Panc1 (cell line): ENCODE results near the gene NME3. TPM values are rescaled to one million over a fixed set of nuclear protein-coding genes. Genes with fewer than 3 reads are reported as not detected.

Experiments used
- ATAC-seq: fragments of 200-7000 bp; cut with Tn5 transposase; 2 replicates; pipeline ENCODE4 v1.9.1; 2020; ENCODE audit warnings: mild to moderate bottlenecking, moderate library complexity
- BruUV-seq: library from RNA; stranded (reverse); fragments of 400-500 nt; replicated peaks from 2 replicates; lab custom pipeline; 2021; lab: Mats Ljungman, UMichigan
- CTCF ChIA-PET: fragments of 300-600 bp; sonication (Branson Sonifier 250); formaldehyde crosslinking; loops from one replicate; lab custom pipeline; 2022; ENCODE audit warnings: antibody characterized with exemption; lab: Charles Lee
- POLR2A ChIA-PET: fragments of 300-600 bp; sonication (Branson Sonifier 250); formaldehyde crosslinking; loops from one replicate; lab custom pipeline; 2022; ENCODE audit warnings: antibody characterized with exemption; lab: Charles Lee
- DNase-seq: peaks from one replicate; pipeline ENCODE4 v3.0.0-alpha.2; 2010; ENCODE audit warnings: low read depth, low spot score
- H3K27ac ChIP-seq: 2 replicates; pipeline ENCODE4 v1.5.1; 2011; ENCODE audit warnings: mild to moderate bottlenecking, low read length, inconsistent platforms
- H3K27me3 ChIP-seq: fragments of 200-500 bp; sonication (Bioruptor generic); 2 replicates; pipeline ENCODE4 v1.6.0; 2014; ENCODE audit warnings: low read length, inconsistent platforms; ENCODE audit not compliant: control insufficient read depth, insufficient read depth
- H3K36me3 ChIP-seq: fragments of 200-500 bp; sonication (Bioruptor generic); 2 replicates; pipeline ENCODE4 v1.5.1; 2014; ENCODE audit warnings: inconsistent platforms, mild to moderate bottlenecking, low read length, moderate library complexity; ENCODE audit not compliant: control insufficient read depth, insufficient read depth
- H3K4me1 ChIP-seq: 2 replicates; pipeline ENCODE4 v1.5.1; 2011; ENCODE audit warnings: inconsistent platforms, mild to moderate bottlenecking, low read length, moderate library complexity; ENCODE audit not compliant: control insufficient read depth, insufficient read depth
- H3K4me3 ChIP-seq, 2 experiments: 2 replicates each; pipeline ENCODE4 v1.5.1; 2011 to 2012; ENCODE audit warnings: low read depth in 2 of 2, low read length in 2 of 2, mild to moderate bottlenecking in 2 of 2, inconsistent platforms in 1 of 2, moderate library complexity in 1 of 2
- H3K9me3 ChIP-seq: fragments of 200-500 bp; sonication (Bioruptor generic); 2 replicates; pipeline ENCODE4 v1.5.1; 2014; ENCODE audit warnings: low read depth, mild to moderate bottlenecking, inconsistent platforms, low read length, moderate library complexity; ENCODE audit not compliant: control insufficient read depth, insufficient read depth
- POLR2AphosphoS5 ChIP-seq: IDR thresholded peaks from 2 replicates; pipeline ENCODE4 v1.6.1; 2012; ENCODE audit warnings: mild to moderate bottlenecking, low read depth, low read length, moderate library complexity
- SIN3A ChIP-seq: IDR thresholded peaks from 2 replicates; pipeline ENCODE4 v1.6.1; 2012; ENCODE audit warnings: low read depth, mild to moderate bottlenecking, low read length, moderate library complexity, borderline replicate concordance; ENCODE audit not compliant: insufficient read depth
- TCF7L2 ChIP-seq: IDR thresholded peaks from 2 replicates; pipeline ENCODE4 v1.6.1; 2011; ENCODE audit warnings: mild to moderate bottlenecking, low read depth, low read length, inconsistent platforms
- in situ Hi-C: cut with HindIII; loops from 2 replicates; pipeline ENCODE4 v1.10.0; 2016; ENCODE audit warnings: low sequenced_read_pairs, low pct_unique_long_range_greater_than_20kb
- intact Hi-C: fragments of 100-400 bp; cut with micrococcal nuclease; formaldehyde crosslinking; loops from one replicate; pipeline ENCODE4 v1.10.0; 2022; ENCODE audit not compliant: unreplicated experiment
- total RNA-seq: library from RNA; stranded (reverse); gene quantifications from one replicate; pipeline ENCODE4 v1.2.1, GENCODE V29; 2021; ENCODE audit not compliant: unreplicated experiment
- TF ChIP-seq, protein P1 (sequence below): fragments of 450-650 bp; IDR thresholded peaks from 2 replicates; pipeline ENCODE4 v1.5.1; 2017; ENCODE audit warnings: mild to moderate bottlenecking
- TF ChIP-seq, protein P2 (sequence below), 2 experiments: IDR thresholded peaks; 2 replicates each; pipeline ENCODE4 v1.6.1; 2011 to 2012; ENCODE audit warnings: low read depth in 2 of 2, control low read depth in 1 of 2, low read length in 1 of 2, mild to moderate bottlenecking in 1 of 2, moderate library complexity in 1 of 2; ENCODE audit not compliant: insufficient read depth in 1 of 2

NME3 gene
- total RNA-seq, 1 experiment from 2014 or later, result 117 TPM

DNA sequence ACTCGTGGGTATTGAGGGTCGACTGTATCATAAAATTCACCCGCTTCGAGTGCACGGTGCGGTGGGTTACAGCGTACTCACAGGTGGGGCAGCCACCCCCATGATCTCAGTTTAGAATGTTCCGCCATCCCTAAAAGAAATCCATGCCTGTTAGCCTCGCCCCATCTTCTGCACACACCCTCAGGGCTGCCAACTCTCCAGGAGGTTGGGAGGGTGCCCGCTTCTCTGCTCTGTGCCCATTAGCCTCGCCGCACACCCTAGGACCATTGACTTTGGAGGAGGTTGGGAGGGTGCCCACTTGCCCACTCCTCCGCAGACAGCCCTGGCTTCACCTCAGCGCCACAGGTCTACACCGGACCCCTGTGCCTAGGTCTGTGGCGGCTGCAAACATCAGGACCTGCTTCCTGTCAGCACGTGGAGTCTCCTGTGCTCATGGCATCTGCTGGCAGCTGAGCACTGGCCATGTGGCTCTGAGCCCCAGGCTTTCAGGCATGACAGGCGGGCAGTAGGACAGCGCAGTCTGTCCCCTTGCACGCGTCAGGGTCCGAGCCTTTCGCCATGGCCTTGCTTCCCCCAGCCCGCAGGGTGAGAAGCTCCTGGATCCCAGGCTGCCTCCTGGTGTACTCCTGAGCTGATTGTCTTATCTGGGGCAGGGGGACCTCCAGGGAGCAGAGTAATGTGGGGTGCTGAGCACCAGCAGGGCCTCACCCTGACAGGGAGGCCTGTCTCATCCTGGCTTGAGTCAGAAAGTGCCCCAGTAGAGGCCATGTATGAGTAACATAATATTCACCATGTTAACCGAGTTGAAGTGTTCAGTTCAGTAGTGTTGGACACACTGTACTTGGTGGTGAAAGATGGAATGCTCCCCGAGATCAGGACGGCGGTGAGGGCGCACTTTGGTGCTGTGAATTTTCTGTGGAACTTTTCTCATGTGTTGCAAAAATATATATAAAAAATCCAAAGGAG, 21.9 kb downstream of the NME3 start:
- in situ Hi-C loops (no loop called here), intact Hi-C loops (no loop called here)
- no peak for ATAC-seq
- H3K4me1 ChIP-seq, result no peaks in the 10 kb centered on the region
- H3K9me3 ChIP-seq, result no peaks in the 10 kb centered on the region
- H3K27me3 ChIP-seq, result no peaks in the 10 kb centered on the region
- BruUV-seq, result no TSS peak
- POLR2A ChIA-PET, result no interaction called here
- peaks cover 3% of the 10 kb centered on the region; the same call in 1 of the 2 replicates for H3K36me3 ChIP-seq
- no peak overlapping the region for H3K27ac ChIP-seq
- DNase-seq, result no peak
- CTCF ChIA-PET, result interaction anchor here (0.7 kb wide), 3 partner anchors 25 to 44 kb away, joined by 3 to 4 read pairs (median 4); no protein-coding TSS in a partner anchor
- TF ChIP-seq, protein P1, sequence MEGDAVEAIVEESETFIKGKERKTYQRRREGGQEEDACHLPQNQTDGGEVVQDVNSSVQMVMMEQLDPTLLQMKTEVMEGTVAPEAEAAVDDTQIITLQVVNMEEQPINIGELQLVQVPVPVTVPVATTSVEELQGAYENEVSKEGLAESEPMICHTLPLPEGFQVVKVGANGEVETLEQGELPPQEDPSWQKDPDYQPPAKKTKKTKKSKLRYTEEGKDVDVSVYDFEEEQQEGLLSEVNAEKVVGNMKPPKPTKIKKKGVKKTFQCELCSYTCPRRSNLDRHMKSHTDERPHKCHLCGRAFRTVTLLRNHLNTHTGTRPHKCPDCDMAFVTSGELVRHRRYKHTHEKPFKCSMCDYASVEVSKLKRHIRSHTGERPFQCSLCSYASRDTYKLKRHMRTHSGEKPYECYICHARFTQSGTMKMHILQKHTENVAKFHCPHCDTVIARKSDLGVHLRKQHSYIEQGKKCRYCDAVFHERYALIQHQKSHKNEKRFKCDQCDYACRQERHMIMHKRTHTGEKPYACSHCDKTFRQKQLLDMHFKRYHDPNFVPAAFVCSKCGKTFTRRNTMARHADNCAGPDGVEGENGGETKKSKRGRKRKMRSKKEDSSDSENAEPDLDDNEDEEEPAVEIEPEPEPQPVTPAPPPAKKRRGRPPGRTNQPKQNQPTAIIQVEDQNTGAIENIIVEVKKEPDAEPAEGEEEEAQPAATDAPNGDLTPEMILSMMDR, result no peak
- TF ChIP-seq, protein P2, sequence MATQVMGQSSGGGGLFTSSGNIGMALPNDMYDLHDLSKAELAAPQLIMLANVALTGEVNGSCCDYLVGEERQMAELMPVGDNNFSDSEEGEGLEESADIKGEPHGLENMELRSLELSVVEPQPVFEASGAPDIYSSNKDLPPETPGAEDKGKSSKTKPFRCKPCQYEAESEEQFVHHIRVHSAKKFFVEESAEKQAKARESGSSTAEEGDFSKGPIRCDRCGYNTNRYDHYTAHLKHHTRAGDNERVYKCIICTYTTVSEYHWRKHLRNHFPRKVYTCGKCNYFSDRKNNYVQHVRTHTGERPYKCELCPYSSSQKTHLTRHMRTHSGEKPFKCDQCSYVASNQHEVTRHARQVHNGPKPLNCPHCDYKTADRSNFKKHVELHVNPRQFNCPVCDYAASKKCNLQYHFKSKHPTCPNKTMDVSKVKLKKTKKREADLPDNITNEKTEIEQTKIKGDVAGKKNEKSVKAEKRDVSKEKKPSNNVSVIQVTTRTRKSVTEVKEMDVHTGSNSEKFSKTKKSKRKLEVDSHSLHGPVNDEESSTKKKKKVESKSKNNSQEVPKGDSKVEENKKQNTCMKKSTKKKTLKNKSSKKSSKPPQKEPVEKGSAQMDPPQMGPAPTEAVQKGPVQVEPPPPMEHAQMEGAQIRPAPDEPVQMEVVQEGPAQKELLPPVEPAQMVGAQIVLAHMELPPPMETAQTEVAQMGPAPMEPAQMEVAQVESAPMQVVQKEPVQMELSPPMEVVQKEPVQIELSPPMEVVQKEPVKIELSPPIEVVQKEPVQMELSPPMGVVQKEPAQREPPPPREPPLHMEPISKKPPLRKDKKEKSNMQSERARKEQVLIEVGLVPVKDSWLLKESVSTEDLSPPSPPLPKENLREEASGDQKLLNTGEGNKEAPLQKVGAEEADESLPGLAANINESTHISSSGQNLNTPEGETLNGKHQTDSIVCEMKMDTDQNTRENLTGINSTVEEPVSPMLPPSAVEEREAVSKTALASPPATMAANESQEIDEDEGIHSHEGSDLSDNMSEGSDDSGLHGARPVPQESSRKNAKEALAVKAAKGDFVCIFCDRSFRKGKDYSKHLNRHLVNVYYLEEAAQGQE (IDR thresholded peaks at IDR 0.05; ENCODE audit: insufficient read depth in 1 of 2, low read depth in 2 of 2, low read length in 1 of 2), result no peak
- no peak for TF ChIP-seq POLR2AphosphoS5
- TF ChIP-seq SIN3A, result no peak
- no peak for TF ChIP-seq TCF7L2
- H3K4me3 ChIP-seq, result no peak overlapping the region

DNA sequence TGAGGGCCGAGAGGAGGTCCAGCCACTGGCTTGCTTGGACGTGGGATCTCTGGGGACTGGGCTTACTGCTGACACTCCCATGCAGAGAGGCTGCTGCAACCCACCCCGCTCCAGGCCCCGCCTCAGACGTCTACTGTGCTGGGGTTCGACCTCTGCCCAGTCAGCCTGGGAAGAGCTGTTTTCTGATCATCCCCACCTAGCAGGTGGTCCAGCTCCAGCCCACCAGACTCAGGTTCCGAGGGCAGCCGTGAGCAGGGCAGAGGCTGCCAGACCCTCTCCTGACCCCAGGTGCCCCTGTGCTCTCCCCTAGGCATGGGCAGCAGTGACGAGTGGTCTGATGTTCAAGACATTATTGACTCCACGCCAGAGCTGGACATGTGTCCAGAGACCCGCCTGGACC, 23.4 kb downstream of the NME3 start:
- intact Hi-C loops (no loop called here), in situ Hi-C loops (no loop called here)
- ATAC-seq (no peak), DNase-seq (no peak)
- Histone ChIP-seq H3K9me3 (no peaks in the 10 kb centered on the region), H3K4me3 (no peak overlapping the region), H3K27ac (no peak overlapping the region), H3K27me3 (no peaks in the 10 kb centered on the region), H3K4me1 (no peaks in the 10 kb centered on the region), H3K36me3 (peaks cover 3% of the 10 kb centered on the region; the same call in 1 of the 2 replicates)
- TF ChIP-seq POLR2AphosphoS5, result no peak
- TF ChIP-seq, protein P2 (IDR thresholded peaks at IDR 0.05; ENCODE audit: insufficient read depth in 1 of 2, low read depth in 2 of 2, low read length in 1 of 2), result no peak
- TF ChIP-seq, protein P1, result no peak
- TF ChIP-seq SIN3A, result no peak
- no peak for TF ChIP-seq TCF7L2
- POLR2A ChIA-PET, result no interaction called here
- no TSS peak for BruUV-seq
- CTCF ChIA-PET, result no interaction called here
